Measurements from ENCODE around the gene ZNF579.

The ZNF579 gene

GRCh38 chr19:55622242-55622969 is 41.8 kb upstream of the ZNF579 start:
- Histone ChIP-seq H3F3A (ENCODE audit: insufficient read depth, low read length) (0 out of 2 replicates have a peak, but pooled peaks cover 9% of the 10 kb centered on the region), H3K9me3 (replicated peaks; ENCODE audit: insufficient read depth, low read length) (no peaks in the 10 kb centered on the region), H3K4me3 (ENCODE audit: low read length) (no peak overlapping the region), H4K20me1 (ENCODE audit: insufficient read depth, low read length) (no peaks in the 10 kb centered on the region), H3K27me3 (replicated peaks; ENCODE audit: insufficient read depth, low read length) (peaks cover 8% of the 10 kb centered on the region; the same call in 1 of the 2 replicates), H3K36me3 (replicated peaks; ENCODE audit: insufficient read depth, low read length) (no peaks in the 10 kb centered on the region), H3K4me2 (ENCODE audit: low read depth, low read length) (no peak overlapping the region), H2AFZ (ENCODE audit: low read length) (no peak overlapping the region), H3K9ac (ENCODE audit: low read length) (no peak overlapping the region), H3K4me1 (ENCODE audit: low read length) (no peaks in the 10 kb centered on the region), H3K9me2 (replicated peaks; ENCODE audit: insufficient read depth, low read length) (no peaks in the 10 kb centered on the region), H3K27ac (ENCODE audit: low read length) (no peak overlapping the region), H3K79me2 (ENCODE audit: low read length) (no peaks in the 10 kb centered on the region; the same call in 1 of the 2 replicates)
- TF ChIP-seq CTCF (IDR thresholded peaks at IDR 0.05; ENCODE audit: low read length) (no peak), EZH2phosphoT487 (IDR thresholded peaks at IDR 0.05; ENCODE audit: low read length) (no peak), EZH2 (optimal IDR thresholded peaks at IDR 0.05; ENCODE audit: low read depth, low read length) (no peak)
- no peak for DNase-seq

GRCh38 chr19:55621673-55622231 is 41.1 kb upstream of the ZNF579 start:
- Histone ChIP-seq H3K9me2 (replicated peaks; ENCODE audit: insufficient read depth, low read length) (no peaks in the 10 kb centered on the region), H2AFZ (ENCODE audit: low read length) (no peak overlapping the region), H3K27me3 (replicated peaks; ENCODE audit: insufficient read depth, low read length) (peaks cover 5% of the 10 kb centered on the region; the same call in 1 of the 2 replicates), H4K20me1 (ENCODE audit: insufficient read depth, low read length) (no peaks in the 10 kb centered on the region), H3K9me3 (replicated peaks; ENCODE audit: insufficient read depth, low read length) (no peaks in the 10 kb centered on the region), H3F3A (ENCODE audit: insufficient read depth, low read length) (0 out of 2 replicates have a peak, but pooled peaks cover 9% of the 10 kb centered on the region), H3K27ac (ENCODE audit: low read length) (no peak overlapping the region), H3K79me2 (ENCODE audit: low read length) (no peaks in the 10 kb centered on the region; the same call in 1 of the 2 replicates), H3K36me3 (replicated peaks; ENCODE audit: insufficient read depth, low read length) (no peaks in the 10 kb centered on the region), H3K4me1 (ENCODE audit: low read length) (no peaks in the 10 kb centered on the region), H3K4me3 (ENCODE audit: low read length) (no peak overlapping the region), H3K9ac (ENCODE audit: low read length) (no peak overlapping the region), H3K4me2 (ENCODE audit: low read depth, low read length) (no peak overlapping the region)
- no peak for DNase-seq
- TF ChIP-seq CTCF (IDR thresholded peaks at IDR 0.05; ENCODE audit: low read length) (no peak), EZH2phosphoT487 (IDR thresholded peaks at IDR 0.05; ENCODE audit: low read length) (no peak), EZH2 (optimal IDR thresholded peaks at IDR 0.05; ENCODE audit: low read depth, low read length) (no peak)

GRCh38 chr19:55621205-55621672 is 40.6 kb upstream of the ZNF579 start:
- H3K9me2 ChIP-seq (replicated peaks; ENCODE audit: insufficient read depth, low read length) = no peaks in the 10 kb centered on the region
- no peaks in the 10 kb centered on the region for H3K36me3 ChIP-seq (replicated peaks; ENCODE audit: insufficient read depth, low read length)
- no peaks in the 10 kb centered on the region for H3K4me1 ChIP-seq (ENCODE audit: low read length)
- H3K9ac ChIP-seq (ENCODE audit: low read length) = no peak overlapping the region
- H3K27me3 ChIP-seq (replicated peaks; ENCODE audit: insufficient read depth, low read length) = no peaks in the 10 kb centered on the region
- no peak overlapping the region for H3K27ac ChIP-seq (ENCODE audit: low read length)
- TF ChIP-seq CTCF (IDR thresholded peaks at IDR 0.05; ENCODE audit: low read length) = no peak
- no peak for TF ChIP-seq EZH2phosphoT487 (IDR thresholded peaks at IDR 0.05; ENCODE audit: low read length)
- TF ChIP-seq EZH2 (optimal IDR thresholded peaks at IDR 0.05; ENCODE audit: low read depth, low read length) = no peak
- DNase-seq = no peak
- no peak overlapping the region for H2AFZ ChIP-seq (ENCODE audit: low read length)
- no peak overlapping the region for H3K4me3 ChIP-seq (ENCODE audit: low read length)
- H3K79me2 ChIP-seq (ENCODE audit: low read length) = no peaks in the 10 kb centered on the region; the same call in 1 of the 2 replicates
- no peaks in the 10 kb centered on the region for H4K20me1 ChIP-seq (ENCODE audit: insufficient read depth, low read length)
- no peak overlapping the region for H3K4me2 ChIP-seq (ENCODE audit: low read depth, low read length)
- H3K9me3 ChIP-seq (replicated peaks; ENCODE audit: insufficient read depth, low read length) = no peaks in the 10 kb centered on the region
- H3F3A ChIP-seq (ENCODE audit: insufficient read depth, low read length) = 0 out of 2 replicates have a peak, but pooled peaks cover 9% of the 10 kb centered on the region

Data from MM.1S (cell line).